Immature natural killer cell (primary cell): ENCODE measurements around the gene MELTF. TPM values are rescaled to one million over a fixed set of nuclear protein-coding genes. Genes with fewer than 3 reads are reported as not detected.
"Not testable (repeated sequence)": the region's sequence is repeated elsewhere in the genome, so short reads cannot be mapped to it uniquely, and the experiment has no call there.

Experiments used
- DNase-seq, 3 donors: peaks; one replicate each; pipeline ENCODE4 v3.0.0; 2022; ENCODE audit warnings: mixed read lengths in 1 of 3
- H3K27ac Mint-ChIP-seq, 6 donors: one replicate each; pipeline ENCODE4 v1.8.0; 2020; ENCODE audit warnings: mixed read lengths in 6 of 6, mild to moderate bottlenecking in 5 of 6, inconsistent platforms in 4 of 6, moderate library complexity in 3 of 6
- H3K27me3 Mint-ChIP-seq, 3 donors: one replicate each; pipeline ENCODE4 v1.8.0; 2020 to 2021; ENCODE audit warnings: low read depth in 3 of 3, mild to moderate bottlenecking in 3 of 3, mixed read lengths in 3 of 3, moderate library complexity in 3 of 3, inconsistent platforms in 1 of 3
- H3K36me3 Mint-ChIP-seq, 3 donors: one replicate each; pipeline ENCODE4 v1.8.0; 2020; ENCODE audit warnings: mixed read lengths in 3 of 3, inconsistent platforms in 2 of 3, mild to moderate bottlenecking in 2 of 3
- H3K4me1 Mint-ChIP-seq, 2 donors: one replicate each; pipeline ENCODE4 v1.8.0; 2020; ENCODE audit warnings: inconsistent platforms in 2 of 2, mild to moderate bottlenecking in 2 of 2, mixed read lengths in 2 of 2, moderate library complexity in 1 of 2
- H3K4me3 Mint-ChIP-seq, 5 donors: one replicate each; pipeline ENCODE4 v1.8.0; 2020; ENCODE audit warnings: mild to moderate bottlenecking in 5 of 5, mixed read lengths in 5 of 5, inconsistent platforms in 3 of 5, moderate library complexity in 3 of 5
- H3K9me3 Mint-ChIP-seq, 6 donors: one replicate each; pipeline ENCODE4 v1.8.0; 2020; ENCODE audit warnings: mild to moderate bottlenecking in 6 of 6, mixed read lengths in 6 of 6, inconsistent platforms in 4 of 6, moderate library complexity in 3 of 6
- polyA plus RNA-seq, 3 donors: library from polyadenylated mRNA; unstranded; fragments of 300-500 nt; fragmentation: Illumina TruSeq; gene quantifications; one replicate each; pipeline ENCODE4 v1.2.3, GENCODE V29; 2021

MELTF gene
- polyA plus RNA-seq = 1 to 10 TPM in 2 of 3 donors, not detected in 1; 1.1 to 1.3 TPM

- peak within 1 kb of the TSS; percentile 66 to 81 (median 73) for H3K4me3 Mint-ChIP-seq
- H3K36me3 Mint-ChIP-seq = no peaks in the 10 kb centered on the region
- peaks cover 0 to 2% (median 0%) of the 10 kb centered on the region in 6 donors for H3K9me3 Mint-ChIP-seq
- H3K27me3 Mint-ChIP-seq = peaks cover 0 to 8% (median 7%) of the 10 kb centered on the region in 3 donors
- H3K4me1 Mint-ChIP-seq = peaks cover 4 to 14% of the 10 kb centered on the region in 2 donors
- peak; percentile 68 to 75 (median 72) for DNase-seq
- H3K27ac Mint-ChIP-seq = peak within 1 kb of the TSS in 1 of 6 donors; percentile 62
Measured at GRCh38 chr3:197029511-197030167, at the start of gene MELTF. TSS of gene MELTF (minus strand) at chr3:197029817. CDS start at chr3:197029702, 115 bp downstream.

GRCh38 chr3:197076415-197076814 lies 46.8 kb upstream of the MELTF start:
- Mint-ChIP-seq H3K4me1 (no peaks in the 10 kb centered on the region), H3K4me3 (no peak overlapping the region), H3K36me3 (peaks cover 6 to 25% (median 19%) of the 10 kb centered on the region in 3 donors), H3K27me3 (peaks cover 0 to 1% (median 0%) of the 10 kb centered on the region in 3 donors), H3K27ac (no peak overlapping the region), H3K9me3 (no peaks in the 10 kb centered on the region)
- no peak for DNase-seq

GRCh38 chr3:197068077-197068476 lies 38.5 kb upstream of the MELTF start:
- H3K27ac Mint-ChIP-seq = no peak overlapping the region
- H3K9me3 Mint-ChIP-seq = no peaks in the 10 kb centered on the region
- no peaks in the 10 kb centered on the region for H3K4me1 Mint-ChIP-seq
- H3K4me3 Mint-ChIP-seq = no peak overlapping the region
- DNase-seq = no peak
- H3K27me3 Mint-ChIP-seq = peaks cover 0 to 1% (median 0%) of the 10 kb centered on the region in 3 donors
- peaks cover 12 to 20% (median 16%) of the 10 kb centered on the region in 3 donors for H3K36me3 Mint-ChIP-seq

GRCh38 chr3:197064771-197065170 lies 35.2 kb upstream of the MELTF start:
- Mint-ChIP-seq H3K4me1 (no peaks in the 10 kb centered on the region), H3K36me3 (peaks cover 16 to 32% (median 17%) of the 10 kb centered on the region in 3 donors), H3K9me3 (no peaks in the 10 kb centered on the region), H3K27me3 (no peaks in the 10 kb centered on the region), H3K27ac (no peak overlapping the region), H3K4me3 (no peak overlapping the region)
- no peak for DNase-seq

GRCh38 chr3:197062446-197062845 lies 32.8 kb upstream of the MELTF start:
- Mint-ChIP-seq H3K27me3 (no peaks in the 10 kb centered on the region), H3K4me3 (no peak overlapping the region), H3K36me3 (peaks cover 27 to 49% (median 35%) of the 10 kb centered on the region in 3 donors), H3K27ac (no peak overlapping the region), H3K4me1 (no peaks in the 10 kb centered on the region), H3K9me3 (no peaks in the 10 kb centered on the region)
- DNase-seq = no peak

GRCh38 chr3:197051637-197052036 lies 22.0 kb upstream of the MELTF start:
- peaks cover 12 to 40% (median 23%) of the 10 kb centered on the region in 3 donors for H3K36me3 Mint-ChIP-seq
- H3K4me3 Mint-ChIP-seq, H3K27me3 Mint-ChIP-seq, H3K27ac Mint-ChIP-seq, H3K4me1 Mint-ChIP-seq, H3K9me3 Mint-ChIP-seq, DNase-seq: not testable (repeated sequence)

- Mint-ChIP-seq H3K27ac (no peak overlapping the region), H3K4me3 (no peak overlapping the region), H3K4me1 (no peaks in the 10 kb centered on the region), H3K9me3 (no peaks in the 10 kb centered on the region), H3K27me3 (no peaks in the 10 kb centered on the region), H3K36me3 (peaks cover 12 to 41% (median 18%) of the 10 kb centered on the region in 3 donors)
- no peak for DNase-seq
Measured at GRCh38 chr3:197050511-197050910, 20.9 kb upstream of the MELTF start.

GRCh38 chr3:197042539-197042938 lies 12.9 kb upstream of the MELTF start:
- H3K36me3 Mint-ChIP-seq = peaks cover 12 to 18% (median 13%) of the 10 kb centered on the region in 3 donors
- H3K9me3 Mint-ChIP-seq = no peaks in the 10 kb centered on the region
- no peak overlapping the region for H3K27ac Mint-ChIP-seq
- H3K27me3 Mint-ChIP-seq = peaks cover 0 to 2% (median 0%) of the 10 kb centered on the region in 3 donors
- no peak overlapping the region for H3K4me3 Mint-ChIP-seq
- no peaks in the 10 kb centered on the region for H3K4me1 Mint-ChIP-seq
- DNase-seq = no peak

GRCh38 chr3:197041875-197042488 lies 12.4 kb upstream of the MELTF start:
- Mint-ChIP-seq H3K4me1 (no peaks in the 10 kb centered on the region), H3K27ac (no peak overlapping the region), H3K4me3 (no peak overlapping the region), H3K9me3 (no peaks in the 10 kb centered on the region), H3K27me3 (peaks cover 0 to 2% (median 2%) of the 10 kb centered on the region in 3 donors), H3K36me3 (peaks cover 12 to 18% (median 13%) of the 10 kb centered on the region in 3 donors)
- DNase-seq = no peak

- Mint-ChIP-seq H3K9me3 (no peaks in the 10 kb centered on the region), H3K27me3 (peaks cover 0 to 5% (median 2%) of the 10 kb centered on the region in 3 donors), H3K4me3 (no peak overlapping the region), H3K36me3 (peaks cover 6 to 12% (median 10%) of the 10 kb centered on the region in 3 donors), H3K27ac (no peak overlapping the region), H3K4me1 (no peaks in the 10 kb centered on the region)
- no peak for DNase-seq
Measured at GRCh38 chr3:197040658-197041057, 11.0 kb upstream of the MELTF start.

GRCh38 chr3:197038679-197039462 lies 9.3 kb upstream of the MELTF start:
- peaks cover 0 to 4% (median 0%) of the 10 kb centered on the region in 3 donors for H3K36me3 Mint-ChIP-seq
- H3K27ac Mint-ChIP-seq = peak overlapping the region in 1 of 6 donors; percentile 29
- no peak for DNase-seq
- H3K4me3 Mint-ChIP-seq = no peak overlapping the region
- no peaks in the 10 kb centered on the region for H3K9me3 Mint-ChIP-seq
- no peaks in the 10 kb centered on the region for H3K4me1 Mint-ChIP-seq
- H3K27me3 Mint-ChIP-seq = peaks cover 2 to 5% (median 3%) of the 10 kb centered on the region in 3 donors

- Mint-ChIP-seq H3K27ac (peak overlapping the region in 1 of 6 donors; percentile 12), H3K27me3 (peaks cover 2 to 10% (median 8%) of the 10 kb centered on the region in 3 donors), H3K9me3 (peaks cover 0 to 2% (median 0%) of the 10 kb centered on the region in 6 donors), H3K4me1 (peaks cover 0 to 4% of the 10 kb centered on the region in 2 donors), H3K36me3 (no peaks in the 10 kb centered on the region), H3K4me3 (no peak overlapping the region)
- DNase-seq = no peak
Measured at GRCh38 chr3:197035577-197035976, 6.0 kb upstream of the MELTF start.

GRCh38 chr3:197034778-197035177 lies 5.2 kb upstream of the MELTF start:
- not testable (repeated sequence) for H3K9me3 Mint-ChIP-seq, H3K4me3 Mint-ChIP-seq, H3K27me3 Mint-ChIP-seq, DNase-seq, H3K4me1 Mint-ChIP-seq, H3K36me3 Mint-ChIP-seq
- peak overlapping the region in 1 of 6 donors; percentile 50 for H3K27ac Mint-ChIP-seq

GRCh38 chr3:197033764-197034163 lies 4.1 kb upstream of the MELTF start:
- not testable (repeated sequence) for H3K4me1 Mint-ChIP-seq, H3K36me3 Mint-ChIP-seq, H3K4me3 Mint-ChIP-seq, DNase-seq, H3K9me3 Mint-ChIP-seq, H3K27me3 Mint-ChIP-seq, H3K27ac Mint-ChIP-seq
